Measurements from ENCODE around the gene ATP6V1D. TPM values are rescaled to one million over a fixed set of nuclear protein-coding genes. Genes with fewer than 3 reads are reported as not detected.

ATP6V1D gene
- total RNA-seq, 1 donor from 2014 or later = 105 TPM

GRCh38 chr14:67311868-67312267, 47.7 kb downstream of the ATP6V1D start:
- no peaks in the 10 kb centered on the region for H4K20me1 ChIP-seq (ENCODE audit: insufficient read depth, low read length)
- DNase-seq (ENCODE audit: low read depth) = no peak
- no peak overlapping the region for H3K4me3 Mint-ChIP-seq (ENCODE audit: unreplicated experiment)
- H3K4me1 ChIP-seq (ENCODE audit: insufficient read depth, low read length) = no peaks in the 10 kb centered on the region
- H2AFZ ChIP-seq (ENCODE audit: low read depth, low read length) = no peak overlapping the region
- H3K4me1 Mint-ChIP-seq (ENCODE audit: low read depth, unreplicated experiment) = peaks cover 5% of the 10 kb centered on the region
- H3K27ac Mint-ChIP-seq (ENCODE audit: unreplicated experiment) = no peak overlapping the region
- no peak for FAIRE-seq
- no peak overlapping the region for H3K9ac ChIP-seq (ENCODE audit: low read length)
- no peak overlapping the region for H3K27ac ChIP-seq (ENCODE audit: low read depth, low read length)
- no peaks in the 10 kb centered on the region for H3K9me3 ChIP-seq (ENCODE audit: insufficient read depth, low read depth, low read length)
- H3K36me3 ChIP-seq (ENCODE audit: insufficient read depth, low read length) = peaks cover 13% of the 10 kb centered on the region
- H3K27me3 Mint-ChIP-seq (ENCODE audit: low read depth, unreplicated experiment) = no peaks in the 10 kb centered on the region
- no peaks in the 10 kb centered on the region for H3K9me3 Mint-ChIP-seq (ENCODE audit: unreplicated experiment)
- H3K79me2 ChIP-seq (ENCODE audit: insufficient read depth, low read length) = no peaks in the 10 kb centered on the region
- H3K4me2 ChIP-seq (ENCODE audit: low read length) = no peak overlapping the region
- TF ChIP-seq EZH2 (IDR thresholded peaks at IDR 0.05; ENCODE audit: insufficient read depth, low read length) = no peak
- TF ChIP-seq, protein P1, sequence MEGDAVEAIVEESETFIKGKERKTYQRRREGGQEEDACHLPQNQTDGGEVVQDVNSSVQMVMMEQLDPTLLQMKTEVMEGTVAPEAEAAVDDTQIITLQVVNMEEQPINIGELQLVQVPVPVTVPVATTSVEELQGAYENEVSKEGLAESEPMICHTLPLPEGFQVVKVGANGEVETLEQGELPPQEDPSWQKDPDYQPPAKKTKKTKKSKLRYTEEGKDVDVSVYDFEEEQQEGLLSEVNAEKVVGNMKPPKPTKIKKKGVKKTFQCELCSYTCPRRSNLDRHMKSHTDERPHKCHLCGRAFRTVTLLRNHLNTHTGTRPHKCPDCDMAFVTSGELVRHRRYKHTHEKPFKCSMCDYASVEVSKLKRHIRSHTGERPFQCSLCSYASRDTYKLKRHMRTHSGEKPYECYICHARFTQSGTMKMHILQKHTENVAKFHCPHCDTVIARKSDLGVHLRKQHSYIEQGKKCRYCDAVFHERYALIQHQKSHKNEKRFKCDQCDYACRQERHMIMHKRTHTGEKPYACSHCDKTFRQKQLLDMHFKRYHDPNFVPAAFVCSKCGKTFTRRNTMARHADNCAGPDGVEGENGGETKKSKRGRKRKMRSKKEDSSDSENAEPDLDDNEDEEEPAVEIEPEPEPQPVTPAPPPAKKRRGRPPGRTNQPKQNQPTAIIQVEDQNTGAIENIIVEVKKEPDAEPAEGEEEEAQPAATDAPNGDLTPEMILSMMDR (IDR thresholded peaks at IDR 0.05; ENCODE audit: insufficient read depth, low read depth, low read length) = no peak
- peaks cover 3% of the 10 kb centered on the region for H3K36me3 Mint-ChIP-seq (ENCODE audit: low read depth, unreplicated experiment)
- H3K4me3 ChIP-seq (ENCODE audit: insufficient read depth, low read depth, low read length) = no peak overlapping the region
- H3K27me3 ChIP-seq (ENCODE audit: insufficient read depth, low read length) = no peaks in the 10 kb centered on the region

Other genes with a start within 250 kb of the ATP6V1D start
- gene GARIN2, start 170.4 kb downstream of the ATP6V1D start, total RNA-seq = not detected in 2 replicates
- 33.8 and 46.0 TPM in 2 replicates for gene PALS1, start 118.4 kb downstream of the ATP6V1D start, total RNA-seq
- gene EIF2S1, start 524 bp upstream of the ATP6V1D start, total RNA-seq = 123 and 143 TPM in 2 replicates
- 0.75 and 1.3 TPM in 2 replicates for gene PLEK2, start 52.4 kb upstream of the ATP6V1D start, total RNA-seq
- 1.3 and 1.8 TPM in 2 replicates for gene TMEM229B, start 128.9 kb upstream of the ATP6V1D start, total RNA-seq
- 2.3 and 3.3 TPM in 2 replicates for gene PLEKHH1, start 173.5 kb upstream of the ATP6V1D start, total RNA-seq
- gene PIGH, start 240.5 kb upstream of the ATP6V1D start, total RNA-seq = 11.3 and 13.5 TPM in 2 replicates